Kidney epithelial cell (primary cell): ENCODE data around the gene EMILIN2. TPM values are rescaled to one million over a fixed set of nuclear protein-coding genes. Genes with fewer than 3 reads are reported as not detected.

Experiments used
- DNase-seq: peaks from one replicate; pipeline ENCODE4 v3.0.0-alpha.2; 2010; ENCODE audit warnings: low read depth
- H3K27me3 ChIP-seq: 2 replicates; pipeline ENCODE4 v1.6.0; 2011; ENCODE audit warnings: low read length; ENCODE audit not compliant: control insufficient read depth, insufficient read depth
- H3K36me3 ChIP-seq: 2 replicates; pipeline ENCODE4 v1.5.1; 2011; ENCODE audit warnings: low read length; ENCODE audit not compliant: control insufficient read depth, insufficient read depth
- H3K4me3 ChIP-seq: 2 replicates; pipeline ENCODE4 v1.5.1; 2011; ENCODE audit warnings: low read depth, mild to moderate bottlenecking, control low read depth, low read length
- total RNA-seq: library from RNA; depleted of rRNA; stranded (reverse); fragments of >200 nt; gene quantifications from 2 replicates; pipeline ENCODE4 v1.2.3, GENCODE V29; 2015
- TF ChIP-seq, protein P1 (sequence below): IDR thresholded peaks from 2 replicates; pipeline ENCODE4 v1.5.1; 2011; ENCODE audit warnings: mild to moderate bottlenecking, moderate library complexity, low read length, control low read depth, inconsistent platforms; ENCODE audit not compliant: insufficient read depth, poor library complexity, severe bottlenecking

The EMILIN2 gene
- total RNA-seq, 1 donor from 2014 or later, result 27.0 TPM

GRCh38 chr18:2839202-2839601 is 7.6 kb upstream of the EMILIN2 start:
- Histone ChIP-seq H3K36me3 (no peaks in the 10 kb centered on the region), H3K27me3 (no peaks in the 10 kb centered on the region), H3K4me3 (no peak overlapping the region)
- DNase-seq, result no peak
- TF ChIP-seq, protein P1, sequence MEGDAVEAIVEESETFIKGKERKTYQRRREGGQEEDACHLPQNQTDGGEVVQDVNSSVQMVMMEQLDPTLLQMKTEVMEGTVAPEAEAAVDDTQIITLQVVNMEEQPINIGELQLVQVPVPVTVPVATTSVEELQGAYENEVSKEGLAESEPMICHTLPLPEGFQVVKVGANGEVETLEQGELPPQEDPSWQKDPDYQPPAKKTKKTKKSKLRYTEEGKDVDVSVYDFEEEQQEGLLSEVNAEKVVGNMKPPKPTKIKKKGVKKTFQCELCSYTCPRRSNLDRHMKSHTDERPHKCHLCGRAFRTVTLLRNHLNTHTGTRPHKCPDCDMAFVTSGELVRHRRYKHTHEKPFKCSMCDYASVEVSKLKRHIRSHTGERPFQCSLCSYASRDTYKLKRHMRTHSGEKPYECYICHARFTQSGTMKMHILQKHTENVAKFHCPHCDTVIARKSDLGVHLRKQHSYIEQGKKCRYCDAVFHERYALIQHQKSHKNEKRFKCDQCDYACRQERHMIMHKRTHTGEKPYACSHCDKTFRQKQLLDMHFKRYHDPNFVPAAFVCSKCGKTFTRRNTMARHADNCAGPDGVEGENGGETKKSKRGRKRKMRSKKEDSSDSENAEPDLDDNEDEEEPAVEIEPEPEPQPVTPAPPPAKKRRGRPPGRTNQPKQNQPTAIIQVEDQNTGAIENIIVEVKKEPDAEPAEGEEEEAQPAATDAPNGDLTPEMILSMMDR, result no peak

- Histone ChIP-seq H3K36me3 (no peaks in the 10 kb centered on the region), H3K27me3 (no peaks in the 10 kb centered on the region), H3K4me3 (no peak overlapping the region)
- no peak for DNase-seq
- TF ChIP-seq, protein P1, result no peak
Measured at GRCh38 chr18:2840521-2840920, 6.3 kb upstream of the EMILIN2 start.

- H3K4me3 ChIP-seq, result no peak overlapping the region
- H3K27me3 ChIP-seq, result peaks cover 19% of the 10 kb centered on the region
- no peak for DNase-seq
- TF ChIP-seq, protein P1, result no peak
- no peaks in the 10 kb centered on the region for H3K36me3 ChIP-seq
Measured at GRCh38 chr18:2843146-2843545, 3.7 kb upstream of the EMILIN2 start.

DNA sequence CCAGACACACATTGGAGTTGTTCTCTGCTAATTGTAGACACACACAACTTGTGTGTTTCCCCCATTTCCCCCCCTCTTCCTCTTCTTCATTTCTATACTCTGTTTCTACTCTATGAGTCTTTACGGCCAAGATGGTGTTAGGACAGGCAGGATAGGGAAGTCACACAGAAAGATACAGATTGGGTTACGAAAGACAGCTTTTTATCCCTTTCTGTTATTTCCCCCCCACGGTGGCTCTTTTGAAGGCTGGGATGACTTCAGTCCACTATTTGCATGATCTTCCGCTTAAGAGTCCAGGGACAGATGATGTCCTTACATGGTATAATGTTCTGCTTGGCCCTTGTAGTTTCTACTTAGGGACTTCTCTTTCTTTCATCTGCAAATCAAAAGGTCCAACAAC is 1.6 kb upstream of the EMILIN2 start:
- Histone ChIP-seq H3K27me3 (peaks cover 27% of the 10 kb centered on the region), H3K4me3 (no peak overlapping the region), H3K36me3 (no peaks in the 10 kb centered on the region)
- no peak for DNase-seq
- TF ChIP-seq, protein P1, result no peak

DNA sequence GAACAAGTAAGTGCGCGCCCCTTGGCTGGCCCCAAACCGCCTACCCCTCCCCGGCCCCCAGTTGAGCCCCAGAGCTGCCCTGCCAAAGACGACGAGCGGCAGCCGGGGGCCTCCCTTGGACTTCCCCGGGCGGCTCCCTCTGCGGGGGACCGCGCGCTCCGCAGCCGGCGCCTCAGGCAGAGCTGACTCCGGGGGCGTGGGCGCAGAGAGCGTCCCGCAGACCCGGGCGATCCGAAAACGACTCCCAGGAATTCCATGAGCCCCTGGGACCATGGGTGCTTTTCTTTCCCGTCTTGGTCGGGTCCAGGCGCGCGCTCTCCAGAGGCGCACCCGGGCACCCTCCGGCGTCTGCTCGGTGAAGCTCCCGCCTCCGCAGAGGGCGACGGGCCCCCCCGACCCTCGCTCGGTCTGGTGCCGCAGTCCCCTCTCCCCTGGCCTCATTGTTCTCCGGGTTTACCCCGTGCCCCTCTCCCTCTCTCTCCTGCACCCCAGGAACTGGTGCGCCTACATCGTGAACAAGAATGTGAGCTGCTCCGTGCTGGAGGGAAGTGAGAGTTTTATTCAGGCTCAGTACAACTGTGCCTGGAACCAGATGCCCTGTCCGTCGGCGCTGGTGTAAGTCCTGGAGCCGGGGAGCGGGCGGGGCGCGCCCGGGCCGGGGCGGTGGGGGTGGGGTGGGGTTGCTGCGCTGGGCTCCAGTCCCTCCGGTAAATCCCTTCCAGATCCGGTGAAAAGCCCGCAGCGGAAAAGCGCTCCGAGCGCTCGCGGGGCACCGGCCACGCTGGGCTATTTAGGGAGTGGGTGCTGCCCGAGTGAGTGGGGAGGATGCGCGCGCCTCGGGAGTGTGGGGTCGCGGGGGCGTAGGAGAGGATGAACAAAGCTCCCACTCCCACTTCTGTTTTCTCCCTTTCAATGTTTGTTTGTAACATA is 776 bp downstream of the EMILIN2 start:
- no peaks in the 10 kb centered on the region for H3K36me3 ChIP-seq
- no peak for DNase-seq
- peaks cover 27% of the 10 kb centered on the region for H3K27me3 ChIP-seq
- TF ChIP-seq, protein P1, result no peak
- peak overlapping the region; percentile 28 for H3K4me3 ChIP-seq
